GM10266 (cell line): ENCODE results near the gene MFAP4.

Source experiments
- DNase-seq: peaks from one replicate; pipeline ENCODE4 v3.0.0; 2012; ENCODE audit errors: extremely low spot score
- TF ChIP-seq, protein P1 (sequence below): IDR thresholded peaks from 2 replicates; pipeline ENCODE4 v1.5.1; 2012; ENCODE audit warnings: mild to moderate bottlenecking, low read depth; ENCODE audit not compliant: control insufficient read depth, insufficient read depth; ENCODE audit errors: missing control alignments

The MFAP4 gene

DNA sequence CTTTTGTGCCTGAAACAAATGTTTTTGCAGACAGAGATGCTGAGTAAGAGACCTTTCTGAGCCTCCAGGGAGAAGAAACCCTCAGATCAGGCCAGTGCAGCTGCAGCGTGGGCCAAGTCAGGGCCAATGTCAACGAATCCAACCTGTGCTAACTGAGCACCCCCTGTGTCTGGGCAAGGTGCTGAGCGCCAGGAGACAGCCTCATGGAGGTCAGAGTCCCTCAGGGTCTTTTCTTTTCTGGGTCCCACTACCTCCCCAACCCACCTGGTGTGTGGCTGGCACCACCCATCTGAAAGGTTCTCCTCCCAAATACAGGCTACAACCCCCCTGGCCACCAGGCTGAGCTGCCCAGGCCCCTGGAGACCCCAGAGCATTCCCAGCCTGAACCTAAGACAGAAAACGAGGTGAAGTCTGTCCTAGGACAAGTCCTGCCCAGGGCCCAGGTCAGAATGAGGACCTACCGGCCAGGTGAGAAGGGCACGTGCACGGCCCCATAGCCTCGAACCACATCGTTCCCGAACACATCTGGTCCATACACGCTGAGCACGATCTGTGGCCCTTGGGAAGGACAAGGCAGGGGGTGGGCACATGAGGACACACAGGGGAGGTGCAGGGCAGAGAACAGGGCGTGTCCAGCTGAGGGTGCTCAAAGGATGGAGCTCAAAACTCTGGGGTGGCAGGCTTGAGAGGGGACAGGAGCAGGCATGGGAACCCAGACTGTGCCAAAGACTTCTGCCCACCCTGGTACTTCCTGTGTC lies 39.5 kb downstream of the MFAP4 start:
- DNase-seq, result no peak
- TF ChIP-seq, protein P1, sequence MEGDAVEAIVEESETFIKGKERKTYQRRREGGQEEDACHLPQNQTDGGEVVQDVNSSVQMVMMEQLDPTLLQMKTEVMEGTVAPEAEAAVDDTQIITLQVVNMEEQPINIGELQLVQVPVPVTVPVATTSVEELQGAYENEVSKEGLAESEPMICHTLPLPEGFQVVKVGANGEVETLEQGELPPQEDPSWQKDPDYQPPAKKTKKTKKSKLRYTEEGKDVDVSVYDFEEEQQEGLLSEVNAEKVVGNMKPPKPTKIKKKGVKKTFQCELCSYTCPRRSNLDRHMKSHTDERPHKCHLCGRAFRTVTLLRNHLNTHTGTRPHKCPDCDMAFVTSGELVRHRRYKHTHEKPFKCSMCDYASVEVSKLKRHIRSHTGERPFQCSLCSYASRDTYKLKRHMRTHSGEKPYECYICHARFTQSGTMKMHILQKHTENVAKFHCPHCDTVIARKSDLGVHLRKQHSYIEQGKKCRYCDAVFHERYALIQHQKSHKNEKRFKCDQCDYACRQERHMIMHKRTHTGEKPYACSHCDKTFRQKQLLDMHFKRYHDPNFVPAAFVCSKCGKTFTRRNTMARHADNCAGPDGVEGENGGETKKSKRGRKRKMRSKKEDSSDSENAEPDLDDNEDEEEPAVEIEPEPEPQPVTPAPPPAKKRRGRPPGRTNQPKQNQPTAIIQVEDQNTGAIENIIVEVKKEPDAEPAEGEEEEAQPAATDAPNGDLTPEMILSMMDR, result no peak

DNA sequence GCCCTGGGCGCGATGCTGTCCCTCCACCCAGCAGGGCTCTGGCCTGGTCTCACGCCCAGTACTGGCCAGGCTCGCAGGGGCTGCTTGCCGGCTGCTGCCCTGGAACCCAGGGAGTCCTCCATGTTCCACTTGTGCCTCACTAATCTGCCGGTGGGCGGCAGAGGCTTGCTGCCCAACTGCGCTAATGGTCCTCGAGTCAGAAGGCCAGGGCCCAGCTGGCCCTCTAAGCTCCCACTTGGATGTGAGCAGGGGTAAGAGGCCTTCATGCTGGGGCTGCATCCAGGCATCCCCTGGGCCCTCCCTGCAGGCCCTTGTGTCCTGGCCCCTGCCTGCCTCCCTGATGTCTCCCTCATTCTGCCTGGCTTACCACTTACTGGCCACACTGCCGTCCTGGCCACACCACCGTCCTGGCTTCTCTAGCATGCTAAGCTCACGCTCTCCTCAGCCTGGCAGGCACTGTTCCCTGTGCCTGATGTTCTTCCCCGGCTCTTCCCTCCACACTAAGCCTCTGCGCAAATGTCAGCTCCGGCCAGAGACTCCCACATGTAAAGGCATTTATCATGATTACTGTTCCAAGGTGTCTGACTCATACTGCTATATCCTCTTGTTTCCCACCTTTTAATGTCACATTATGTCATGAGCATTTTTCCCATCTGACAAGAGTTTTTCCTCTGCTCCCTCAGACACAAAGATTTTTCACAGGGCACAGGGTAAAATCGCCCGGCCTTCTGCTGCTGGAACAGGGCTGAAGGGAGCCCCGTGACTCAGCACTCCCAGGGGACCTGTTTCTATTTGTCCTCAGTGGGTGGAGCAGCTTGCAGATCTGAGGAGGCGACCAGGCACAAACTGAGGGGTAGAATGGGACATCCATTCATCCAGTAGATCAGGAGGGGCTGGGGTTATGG lies 40.4 kb downstream of the MFAP4 start:
- TF ChIP-seq, protein P1, result no peak
- DNase-seq, result no peak

DNA sequence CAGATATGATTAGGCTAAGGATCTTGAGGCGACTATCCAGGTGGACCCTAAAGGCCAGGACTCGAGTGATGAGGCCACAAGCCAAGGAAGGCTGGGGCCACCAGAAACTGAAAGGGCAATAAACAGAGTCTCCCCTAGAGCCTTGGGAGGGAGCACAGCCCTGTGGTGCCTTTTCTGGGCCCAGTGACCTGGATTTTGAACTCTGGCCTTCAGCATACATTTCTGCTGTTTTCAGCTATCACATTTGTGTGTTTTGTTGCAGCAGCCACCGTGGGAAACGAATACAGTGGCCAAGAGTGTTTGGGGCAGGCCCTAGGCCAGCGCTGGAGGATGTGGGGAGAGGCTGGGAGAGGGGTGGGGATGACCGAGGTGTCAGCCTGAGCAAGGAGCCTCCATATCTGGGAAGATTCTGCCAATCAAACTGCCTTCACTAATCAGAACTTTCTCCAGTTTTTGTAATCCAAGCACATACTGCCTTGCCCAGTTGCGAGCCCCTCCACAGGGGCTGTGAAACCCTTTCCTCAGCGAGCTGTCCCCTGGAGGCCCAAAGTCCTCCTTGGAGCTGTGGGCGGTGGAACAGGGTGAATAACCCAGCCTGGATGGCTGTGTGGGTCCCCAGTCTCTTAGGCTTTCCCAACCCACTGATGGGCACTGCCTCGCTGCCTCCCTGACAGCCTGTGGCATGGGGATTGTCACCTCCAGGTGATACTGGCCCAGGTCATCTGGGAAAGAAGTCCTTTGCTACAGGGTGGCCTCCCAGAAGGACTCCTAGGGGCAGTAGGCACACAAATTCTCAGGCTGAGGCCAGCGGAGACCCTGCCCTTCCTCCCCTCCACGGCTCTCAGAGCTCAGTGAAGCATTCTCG lies 41.3 kb downstream of the MFAP4 start:
- no peak for DNase-seq
- TF ChIP-seq, protein P1, result no peak

DNA sequence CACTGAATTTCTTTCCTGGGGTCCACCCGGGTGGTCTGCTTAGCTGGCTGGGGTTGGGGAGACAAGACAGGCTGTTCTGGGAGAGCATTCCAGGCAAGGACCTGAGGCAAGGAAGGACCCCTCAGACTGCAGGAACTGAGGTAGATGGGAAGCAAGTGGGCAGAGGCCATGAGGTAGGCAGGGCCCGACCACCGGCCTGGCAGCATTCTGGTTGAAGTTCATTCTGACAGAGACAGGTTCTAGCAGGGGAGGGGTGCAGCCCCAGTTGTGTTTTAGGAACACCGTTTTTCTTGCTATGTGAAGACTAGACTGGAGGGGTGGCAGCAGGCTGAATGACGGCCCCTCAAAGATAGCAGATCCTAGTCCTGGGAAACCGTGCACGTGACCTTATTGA lies 41.9 kb downstream of the MFAP4 start:
- TF ChIP-seq, protein P1, result no peak
- no peak for DNase-seq

DNA sequence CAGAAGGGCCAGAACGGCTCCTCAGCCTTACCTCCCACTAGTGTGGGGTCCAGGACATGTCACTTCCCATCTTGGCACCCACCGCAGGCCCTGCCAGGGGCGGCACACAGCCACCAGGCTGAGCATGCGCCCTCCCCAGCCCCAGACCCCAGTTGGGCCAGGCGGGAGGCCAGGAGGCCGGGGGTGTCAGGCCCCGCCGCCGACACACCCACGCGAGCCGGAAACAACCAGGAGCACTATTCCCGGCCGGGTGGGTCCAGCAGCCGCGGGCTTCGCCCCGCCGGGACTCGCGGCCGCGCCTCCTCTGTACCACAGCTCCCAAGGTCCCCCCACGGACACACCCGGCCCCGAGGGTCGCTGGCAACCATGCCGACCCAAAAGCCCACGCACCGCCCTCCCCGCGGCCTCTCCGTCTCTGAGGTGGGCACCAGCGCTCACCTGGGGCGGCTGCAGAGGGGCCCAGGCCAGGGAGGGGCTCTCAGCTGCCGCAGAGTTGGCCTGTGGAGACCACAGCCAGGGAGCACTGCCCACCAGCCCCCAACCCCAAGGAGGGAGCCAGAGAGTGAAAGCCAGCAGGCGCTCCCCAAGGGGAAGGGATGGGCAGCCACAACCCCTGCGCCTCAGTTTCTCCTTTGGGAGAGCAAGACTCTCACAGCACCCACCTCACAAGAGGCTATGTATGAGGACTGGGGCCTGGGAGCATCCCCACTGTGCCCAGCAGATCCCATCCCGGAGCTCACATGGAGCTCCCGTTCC lies 42.5 kb downstream of the MFAP4 start:
- TF ChIP-seq, protein P1, result no peak
- DNase-seq, result no peak

DNA sequence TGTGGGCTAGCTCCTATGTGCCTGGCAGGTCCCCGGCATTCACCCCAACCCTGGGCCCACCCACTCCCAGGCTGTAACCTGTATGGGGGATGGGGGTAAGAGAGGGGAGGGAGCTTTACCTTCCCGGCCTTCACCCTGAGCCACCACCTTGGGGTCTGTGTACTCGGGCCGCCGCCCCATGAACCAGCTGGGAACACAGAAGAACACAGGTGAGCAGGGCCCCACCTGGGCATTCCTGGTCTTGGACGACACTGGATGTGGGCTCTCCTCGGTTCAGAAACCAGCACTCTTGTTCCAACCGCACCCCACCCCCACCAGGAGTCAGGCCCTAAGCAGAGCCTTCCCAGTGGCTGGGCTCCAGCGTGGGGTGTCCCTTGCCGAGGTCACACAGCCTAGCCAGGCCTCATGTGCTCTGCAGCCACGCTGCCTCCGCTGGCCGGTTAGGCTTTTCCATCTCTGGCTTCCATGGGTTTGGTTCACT lies 43.3 kb downstream of the MFAP4 start:
- DNase-seq, result no peak
- TF ChIP-seq, protein P1, result no peak
